Glutamatergic neuron (in vitro differentiated cells): Measurements from ENCODE around the gene ARL6IP5. TPM values are rescaled to one million over a fixed set of nuclear protein-coding genes. Genes with fewer than 3 reads are reported as not detected.

Source experiments
- DNase-seq: peaks from one replicate; pipeline ENCODE4 v3.0.0; 2022
- H3K27ac Mint-ChIP-seq: one replicate; pipeline ENCODE4 v1.8.0; 2020; ENCODE audit warnings: mild to moderate bottlenecking, mixed read lengths, inconsistent platforms; ENCODE audit not compliant: unreplicated experiment
- H3K27me3 Mint-ChIP-seq: one replicate; pipeline ENCODE4 v1.8.0; 2020; ENCODE audit warnings: mild to moderate bottlenecking, moderate library complexity, mixed read lengths, inconsistent platforms; ENCODE audit not compliant: unreplicated experiment
- H3K36me3 Mint-ChIP-seq: one replicate; pipeline ENCODE4 v1.8.0; 2020; ENCODE audit warnings: mild to moderate bottlenecking, mixed read lengths, inconsistent platforms; ENCODE audit not compliant: unreplicated experiment
- H3K4me1 Mint-ChIP-seq: one replicate; pipeline ENCODE4 v1.8.0; 2020; ENCODE audit warnings: mild to moderate bottlenecking, low read depth, mixed read lengths, inconsistent platforms; ENCODE audit not compliant: unreplicated experiment
- H3K4me3 Mint-ChIP-seq: one replicate; pipeline ENCODE4 v1.8.0; 2020; ENCODE audit warnings: mild to moderate bottlenecking, mixed read lengths, inconsistent platforms; ENCODE audit not compliant: unreplicated experiment
- H3K9me3 Mint-ChIP-seq: one replicate; pipeline ENCODE4 v1.8.0; 2020; ENCODE audit warnings: mild to moderate bottlenecking, moderate library complexity, mixed read lengths, inconsistent platforms; ENCODE audit not compliant: unreplicated experiment
- CTCF ChIP-seq: fragments of 200-600 bp; sonication (generic); IDR thresholded peaks from one replicate; pipeline ENCODE4 v1.5.0; 2021; ENCODE audit not compliant: partially characterized antibody, unreplicated experiment
- total RNA-seq: library from RNA; stranded (reverse); fragmentation: NEBNext Ultra II Directional; extraction: Animal tissue kit (Norgen Biotek cat#: 25700); gene quantifications from one replicate; pipeline ENCODE4 v1.2.1, GENCODE V29; 2021; ENCODE audit not compliant: unreplicated experiment

The ARL6IP5 gene
- total RNA-seq, 1 donor from 2014 or later = 74.0 TPM

- Mint-ChIP-seq H3K9me3 (no peaks in the 10 kb centered on the region), H3K4me1 (peaks cover 11% of the 10 kb centered on the region), H3K36me3 (no peaks in the 10 kb centered on the region), H3K27me3 (peaks cover 2% of the 10 kb centered on the region), H3K4me3 (no peak overlapping the region), H3K27ac (no peak overlapping the region)
- TF ChIP-seq CTCF = no peak
- no peak for DNase-seq
Observed at GRCh38 chr3:69090021-69090420, 5.3 kb downstream of the ARL6IP5 start.

- Mint-ChIP-seq H3K9me3 (no peaks in the 10 kb centered on the region), H3K4me3 (no peak overlapping the region), H3K4me1 (peaks cover 8% of the 10 kb centered on the region), H3K27me3 (no peaks in the 10 kb centered on the region), H3K27ac (no peak overlapping the region), H3K36me3 (no peaks in the 10 kb centered on the region)
- no peak for TF ChIP-seq CTCF
- no peak for DNase-seq
Observed at GRCh38 chr3:69091389-69092029, 6.8 kb downstream of the ARL6IP5 start.

- no peak for TF ChIP-seq CTCF
- Mint-ChIP-seq H3K36me3 (no peaks in the 10 kb centered on the region), H3K4me3 (no peak overlapping the region), H3K9me3 (no peaks in the 10 kb centered on the region), H3K27ac (no peak overlapping the region), H3K27me3 (no peaks in the 10 kb centered on the region), H3K4me1 (peaks cover 8% of the 10 kb centered on the region)
- no peak for DNase-seq
Observed at GRCh38 chr3:69092030-69092516, 7.3 kb downstream of the ARL6IP5 start.

- no peaks in the 10 kb centered on the region for H3K27me3 Mint-ChIP-seq
- H3K36me3 Mint-ChIP-seq = no peaks in the 10 kb centered on the region
- H3K27ac Mint-ChIP-seq = no peak overlapping the region
- H3K4me1 Mint-ChIP-seq = peaks cover 3% of the 10 kb centered on the region
- no peak overlapping the region for H3K4me3 Mint-ChIP-seq
- TF ChIP-seq CTCF = no peak
- H3K9me3 Mint-ChIP-seq = no peaks in the 10 kb centered on the region
- DNase-seq = no peak
Observed at GRCh38 chr3:69094467-69095205, 9.9 kb downstream of the ARL6IP5 start.

GRCh38 chr3:69095636-69096035 lies 10.9 kb downstream of the ARL6IP5 start:
- no peak for DNase-seq
- Mint-ChIP-seq H3K27me3 (no peaks in the 10 kb centered on the region), H3K27ac (no peak overlapping the region), H3K4me1 (no peaks in the 10 kb centered on the region), H3K9me3 (no peaks in the 10 kb centered on the region), H3K4me3 (no peak overlapping the region), H3K36me3 (no peaks in the 10 kb centered on the region)
- TF ChIP-seq CTCF = no peak
